ENCODE measurements around the gene SCOC.

- TF ChIP-seq CTCF (conservative IDR thresholded peaks at IDR 0.05): no peak
- TF ChIP-seq ZFX (IDR thresholded peaks at IDR 0.05): no peak
Observed at GRCh38 chr4:140363558-140363957, 9.9 kb upstream of the SCOC start.

All from C4-2B (cell line).